WTC11 (cell line): Measurements from ENCODE around the gene HACD1. TPM values are rescaled to one million over a fixed set of nuclear protein-coding genes. Genes with fewer than 3 reads are reported as not detected.

Source experiments
- ATAC-seq: fragments of 200-7000 bp; cut with Tn5 transposase; 2 replicates; pipeline ENCODE4 v1.10.0; 2021; ENCODE audit warnings: mild to moderate bottlenecking, moderate library complexity
- CTCF ChIA-PET: fragments of 300-600 bp; sonication (Branson Sonifier 250); formaldehyde crosslinking; loops from one replicate; lab custom pipeline; 2021; ENCODE audit warnings: antibody characterized with exemption; lab: Charles Lee
- POLR2A ChIA-PET: fragments of 350-600 bp; sonication (Branson Sonifier 250); formaldehyde crosslinking; loops from one replicate; lab custom pipeline; 2021; ENCODE audit warnings: antibody characterized with exemption; lab: Charles Lee
- DNase-seq: peaks from one replicate; pipeline ENCODE4 v3.0.0; 2021; ENCODE audit warnings: low spot score
- H3K27ac Mint-ChIP-seq: 2 replicates; pipeline ENCODE4 v1.8.0; 2021; ENCODE audit warnings: mixed read lengths
- H3K27me3 Mint-ChIP-seq: 2 replicates; pipeline ENCODE4 v1.8.0; 2021; ENCODE audit warnings: low read depth, mild to moderate bottlenecking, moderate library complexity, mixed read lengths
- H3K36me3 Mint-ChIP-seq: 2 replicates; pipeline ENCODE4 v1.8.0; 2021; ENCODE audit warnings: mixed read lengths
- H3K4me1 Mint-ChIP-seq: 2 replicates; pipeline ENCODE4 v1.8.0; 2022; ENCODE audit warnings: mixed read lengths
- H3K4me3 Mint-ChIP-seq: 2 replicates; pipeline ENCODE4 v1.8.0; 2021; ENCODE audit warnings: mild to moderate bottlenecking, moderate library complexity, mixed read lengths
- H3K9me3 Mint-ChIP-seq: 2 replicates; pipeline ENCODE4 v1.8.0; 2021; ENCODE audit warnings: mixed read lengths
- ATF6 ChIP-seq: sonication (generic); formaldehyde crosslinking; IDR thresholded peaks from 2 replicates; pipeline ENCODE4 v1.8.1; 2023; ENCODE audit warnings: mild to moderate bottlenecking, missing genetic modification reagents
- CBFB ChIP-seq: sonication (generic); formaldehyde crosslinking; IDR thresholded peaks from 2 replicates; pipeline ENCODE4 v1.8.1; 2022; ENCODE audit warnings: mild to moderate bottlenecking, low read depth, missing genetic modification reagents
- CREM ChIP-seq: sonication (generic); formaldehyde crosslinking; IDR thresholded peaks from 2 replicates; pipeline ENCODE4 v1.8.1; 2022; ENCODE audit warnings: mild to moderate bottlenecking, missing genetic modification reagents, moderate library complexity
- FOXK1 ChIP-seq: sonication (generic); formaldehyde crosslinking; IDR thresholded peaks from 2 replicates; pipeline ENCODE4 v1.8.0; 2022; ENCODE audit warnings: mild to moderate bottlenecking, moderate library complexity, missing genetic modification reagents
- FOXP1 ChIP-seq: sonication (generic); formaldehyde crosslinking; IDR thresholded peaks from 2 replicates; pipeline ENCODE4 v1.8.0; 2022; ENCODE audit warnings: missing genetic modification reagents, mild to moderate bottlenecking, moderate library complexity, borderline replicate concordance
- FOXP4 ChIP-seq: sonication (generic); formaldehyde crosslinking; IDR thresholded peaks from 2 replicates; pipeline ENCODE4 v1.8.0; 2022; ENCODE audit warnings: mild to moderate bottlenecking, missing genetic modification reagents
- HMGA2 ChIP-seq: fragments of 250-450 bp; sonication (Bioruptor Pico); IDR thresholded peaks from 2 replicates; pipeline ENCODE4 v1.4.0; 2021; ENCODE audit warnings: mild to moderate bottlenecking, moderate library complexity
- NFE2L1 ChIP-seq: sonication (generic); formaldehyde crosslinking; IDR thresholded peaks from 2 replicates; pipeline ENCODE4 v1.8.1; 2023; ENCODE audit warnings: missing genetic modification reagents
- NFYB ChIP-seq: sonication (generic); formaldehyde crosslinking; conservative IDR thresholded peaks from 2 replicates; pipeline ENCODE4 v1.8.0; 2022; ENCODE audit warnings: low read depth, missing genetic modification reagents
- SMAD3 ChIP-seq: sonication (generic); formaldehyde crosslinking; IDR thresholded peaks from 2 replicates; pipeline ENCODE4 v1.8.0; 2022; ENCODE audit warnings: missing genetic modification reagents, mild to moderate bottlenecking, borderline replicate concordance
- SP1 ChIP-seq: sonication (generic); formaldehyde crosslinking; conservative IDR thresholded peaks from 2 replicates; pipeline ENCODE4 v1.8.1; 2022; ENCODE audit warnings: missing genetic modification reagents
- USF1 ChIP-seq: sonication (generic); formaldehyde crosslinking; IDR thresholded peaks from 2 replicates; pipeline ENCODE4 v1.8.0; 2022; ENCODE audit warnings: mild to moderate bottlenecking, missing genetic modification reagents
- ZNF121 ChIP-seq: sonication (generic); formaldehyde crosslinking; IDR thresholded peaks from 2 replicates; pipeline ENCODE4 v1.8.0; 2023; ENCODE audit warnings: missing genetic modification reagents
- total RNA-seq: library from RNA; stranded (reverse); gene quantifications from 3 replicates; pipeline ENCODE4 v1.2.3, GENCODE V29; 2021
- TF ChIP-seq, protein P1 (sequence below): sonication (generic); formaldehyde crosslinking; IDR thresholded peaks from 2 replicates; pipeline ENCODE4 v1.8.1; 2023; ENCODE audit warnings: mild to moderate bottlenecking, missing genetic modification reagents, borderline replicate concordance
- TF ChIP-seq, protein P2 (sequence below): sonication (generic); formaldehyde crosslinking; IDR thresholded peaks from 2 replicates; pipeline ENCODE4 v1.8.1; 2022; ENCODE audit warnings: low read depth, missing genetic modification reagents, borderline replicate concordance

Gene HACD1
- total RNA-seq, 1 experiment from 2014 or later, result 18.6 TPM

DNA sequence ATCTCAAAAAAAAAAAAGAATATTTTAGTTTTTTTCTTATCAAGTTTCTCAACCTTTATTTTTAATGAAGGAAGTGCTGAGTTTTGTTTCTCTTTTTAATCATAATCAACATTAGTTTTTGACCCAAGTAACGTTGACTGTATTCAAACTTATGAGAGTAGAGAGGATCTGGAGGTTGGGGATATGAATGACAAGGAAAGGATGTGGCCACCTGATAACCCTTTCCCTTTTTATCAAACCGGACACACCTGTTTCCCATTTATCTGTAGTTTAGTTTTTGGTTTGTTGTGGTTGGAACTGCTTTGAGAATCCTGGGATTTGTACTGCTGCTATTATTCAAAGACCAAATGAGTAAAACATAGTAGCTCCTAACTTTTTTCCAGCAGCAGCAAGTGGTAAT, 38.6 kb downstream of the HACD1 start:
- POLR2A ChIA-PET, result no interaction called here
- no peaks in the 10 kb centered on the region for H3K36me3 Mint-ChIP-seq
- TF ChIP-seq USF1 (no peak), FOXK1 (CRISPR knock-in tag) (no peak), FOXP1 (CRISPR knock-in tag) (no peak), ATF6 (CRISPR knock-in tag) (no peak), NFE2L1 (CRISPR knock-in tag) (no peak), CBFB (no peak), NFYB (CRISPR knock-in tag) (no peak), SMAD3 (CRISPR knock-in tag) (no peak), SP1 (CRISPR knock-in tag) (no peak), CREM (CRISPR knock-in tag) (no peak), FOXP4 (CRISPR knock-in tag) (no peak), HMGA2 (CRISPR knock-in tag) (no peak)
- TF ChIP-seq, protein P1, sequence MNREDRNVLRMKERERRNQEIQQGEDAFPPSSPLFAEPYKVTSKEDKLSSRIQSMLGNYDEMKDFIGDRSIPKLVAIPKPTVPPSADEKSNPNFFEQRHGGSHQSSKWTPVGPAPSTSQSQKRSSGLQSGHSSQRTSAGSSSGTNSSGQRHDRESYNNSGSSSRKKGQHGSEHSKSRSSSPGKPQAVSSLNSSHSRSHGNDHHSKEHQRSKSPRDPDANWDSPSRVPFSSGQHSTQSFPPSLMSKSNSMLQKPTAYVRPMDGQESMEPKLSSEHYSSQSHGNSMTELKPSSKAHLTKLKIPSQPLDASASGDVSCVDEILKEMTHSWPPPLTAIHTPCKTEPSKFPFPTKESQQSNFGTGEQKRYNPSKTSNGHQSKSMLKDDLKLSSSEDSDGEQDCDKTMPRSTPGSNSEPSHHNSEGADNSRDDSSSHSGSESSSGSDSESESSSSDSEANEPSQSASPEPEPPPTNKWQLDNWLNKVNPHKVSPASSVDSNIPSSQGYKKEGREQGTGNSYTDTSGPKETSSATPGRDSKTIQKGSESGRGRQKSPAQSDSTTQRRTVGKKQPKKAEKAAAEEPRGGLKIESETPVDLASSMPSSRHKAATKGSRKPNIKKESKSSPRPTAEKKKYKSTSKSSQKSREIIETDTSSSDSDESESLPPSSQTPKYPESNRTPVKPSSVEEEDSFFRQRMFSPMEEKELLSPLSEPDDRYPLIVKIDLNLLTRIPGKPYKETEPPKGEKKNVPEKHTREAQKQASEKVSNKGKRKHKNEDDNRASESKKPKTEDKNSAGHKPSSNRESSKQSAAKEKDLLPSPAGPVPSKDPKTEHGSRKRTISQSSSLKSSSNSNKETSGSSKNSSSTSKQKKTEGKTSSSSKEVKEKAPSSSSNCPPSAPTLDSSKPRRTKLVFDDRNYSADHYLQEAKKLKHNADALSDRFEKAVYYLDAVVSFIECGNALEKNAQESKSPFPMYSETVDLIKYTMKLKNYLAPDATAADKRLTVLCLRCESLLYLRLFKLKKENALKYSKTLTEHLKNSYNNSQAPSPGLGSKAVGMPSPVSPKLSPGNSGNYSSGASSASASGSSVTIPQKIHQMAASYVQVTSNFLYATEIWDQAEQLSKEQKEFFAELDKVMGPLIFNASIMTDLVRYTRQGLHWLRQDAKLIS (CRISPR knock-in tag), result no peak
- TF ChIP-seq, protein P2, sequence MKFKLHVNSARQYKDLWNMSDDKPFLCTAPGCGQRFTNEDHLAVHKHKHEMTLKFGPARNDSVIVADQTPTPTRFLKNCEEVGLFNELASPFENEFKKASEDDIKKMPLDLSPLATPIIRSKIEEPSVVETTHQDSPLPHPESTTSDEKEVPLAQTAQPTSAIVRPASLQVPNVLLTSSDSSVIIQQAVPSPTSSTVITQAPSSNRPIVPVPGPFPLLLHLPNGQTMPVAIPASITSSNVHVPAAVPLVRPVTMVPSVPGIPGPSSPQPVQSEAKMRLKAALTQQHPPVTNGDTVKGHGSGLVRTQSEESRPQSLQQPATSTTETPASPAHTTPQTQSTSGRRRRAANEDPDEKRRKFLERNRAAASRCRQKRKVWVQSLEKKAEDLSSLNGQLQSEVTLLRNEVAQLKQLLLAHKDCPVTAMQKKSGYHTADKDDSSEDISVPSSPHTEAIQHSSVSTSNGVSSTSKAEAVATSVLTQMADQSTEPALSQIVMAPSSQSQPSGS (CRISPR knock-in tag), result no peak
- TF ChIP-seq, all 79 proteins: peak for 0
- Mint-ChIP-seq H3K4me1 (no peaks in the 10 kb centered on the region), H3K9me3 (peaks cover 21% of the 10 kb centered on the region), H3K27ac (no peak overlapping the region), H3K27me3 (no peaks in the 10 kb centered on the region), H3K4me3 (no peak overlapping the region)
- DNase-seq, result no peak
- CTCF ChIA-PET, result no interaction called here
- ATAC-seq, result no peak

DNA sequence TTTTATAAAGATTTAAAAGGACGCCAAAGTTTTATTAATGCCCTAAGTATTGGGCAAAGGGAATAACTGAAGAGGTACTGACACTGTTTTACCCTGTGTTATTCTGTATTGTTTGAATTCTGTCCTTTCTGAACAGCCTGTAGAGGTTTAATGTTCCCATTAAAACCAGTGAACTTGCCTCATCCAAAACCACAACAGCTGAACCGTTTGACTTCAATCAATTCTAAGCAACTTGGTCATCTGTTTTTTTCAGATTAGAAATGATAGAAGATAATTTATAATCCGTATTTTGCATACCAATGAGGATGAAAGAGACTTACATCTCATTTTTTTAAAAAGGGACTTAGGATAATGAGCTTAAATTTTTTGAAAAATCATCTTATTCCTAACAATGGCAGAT, 40.4 kb downstream of the HACD1 start:
- no peak for TF ChIP-seq ZNF121 (CRISPR knock-in tag)
- TF ChIP-seq, all 79 proteins: peak for 0
- H3K27me3 Mint-ChIP-seq, result no peaks in the 10 kb centered on the region
- H3K4me3 Mint-ChIP-seq, result no peak overlapping the region
- ChIA-PET CTCF (no interaction called here), POLR2A (no interaction called here)
- ATAC-seq (no peak), DNase-seq (no peak)
- no peak overlapping the region for H3K27ac Mint-ChIP-seq
- H3K9me3 Mint-ChIP-seq, result peaks cover 21% of the 10 kb centered on the region
- H3K36me3 Mint-ChIP-seq, result no peaks in the 10 kb centered on the region
- no peaks in the 10 kb centered on the region for H3K4me1 Mint-ChIP-seq
